ENCODE results near the gene SLC28A3.

The SLC28A3 gene

DNA sequence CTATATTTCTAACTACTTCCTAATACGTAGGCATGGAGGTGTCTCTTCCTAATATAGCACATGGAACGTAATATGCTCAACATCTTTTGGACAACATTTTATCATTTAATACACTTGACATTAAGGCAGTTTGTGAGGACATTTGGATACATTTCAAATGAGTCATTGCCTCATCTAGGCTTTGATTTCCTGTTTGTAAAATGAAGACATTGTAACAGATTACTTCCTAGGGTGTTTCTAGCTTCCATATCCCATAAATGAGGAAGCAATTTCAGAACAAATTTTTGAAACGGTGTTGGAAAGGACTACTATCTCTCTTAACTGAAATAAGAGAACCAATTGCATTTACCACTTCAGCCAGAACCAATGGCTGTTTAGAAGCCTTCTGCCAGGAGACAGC is 38.7 kb downstream of the SLC28A3 start:
- Histone ChIP-seq H2BK5ac (ENCODE audit: low read depth, low read length, poor library complexity, severe bottlenecking) (no peak overlapping the region), H3K27ac (ENCODE audit: low read length, poor library complexity, severe bottlenecking) (no peak overlapping the region), H3K79me1 (replicated peaks; ENCODE audit: low read length, poor library complexity, severe bottlenecking) (no peaks in the 10 kb centered on the region), H3K23ac (ENCODE audit: low read length in 2 of 2) (no peak overlapping the region), H2BK15ac (ENCODE audit: low read depth, poor library complexity, severe bottlenecking) (no peak overlapping the region), H2BK120ac (ENCODE audit: low read depth, low read length) (no peak overlapping the region), H3K9ac (ENCODE audit: low read length) (no peak overlapping the region), H4K8ac (ENCODE audit: low read length) (no peak overlapping the region), H2BK12ac (ENCODE audit: low read length in 2 of 2) (no peak overlapping the region), H3K14ac (ENCODE audit: low read length in 2 of 2) (no peak overlapping the region), H2AK5ac (ENCODE audit: low read length, severe bottlenecking) (no peak overlapping the region), H3K4me1 (ENCODE audit: control insufficient read depth, insufficient read depth, low read depth, low read length) (peaks cover 4% of the 10 kb centered on the region), H4K91ac (ENCODE audit: low read length) (no peak overlapping the region), H3K4me2 (ENCODE audit: low read length, poor library complexity, severe bottlenecking) (no peak overlapping the region), H2AFZ (ENCODE audit: low read depth, low read length) (no peak overlapping the region), H3K18ac (ENCODE audit: low read depth in 1 of 2, low read length in 2 of 2) (no peak overlapping the region), H3K4ac (ENCODE audit: low read depth in 1 of 2, low read length in 2 of 2) (no peak overlapping the region), H3K4me3 (ENCODE audit: insufficient read depth in 1 of 2, low read depth in 1 of 2, low read length in 2 of 2) (no peak overlapping the region), H3K27me3 (ENCODE audit: control insufficient read depth in 1 of 2, insufficient read depth in 1 of 2, low read length in 2 of 2) (no peaks in the 10 kb centered on the region), H3K9me3 (ENCODE audit: control insufficient read depth, low read length) (no peaks in the 10 kb centered on the region), H3K36me3 (ENCODE audit: control insufficient read depth in 1 of 2, insufficient read depth in 2 of 2, low read depth in 1 of 2, low read length in 2 of 2) (no peaks in the 10 kb centered on the region)
- WGBS = 57% methylated on average over 2 of the region's 3 CpGs
- DNase-seq = no peak

DNA sequence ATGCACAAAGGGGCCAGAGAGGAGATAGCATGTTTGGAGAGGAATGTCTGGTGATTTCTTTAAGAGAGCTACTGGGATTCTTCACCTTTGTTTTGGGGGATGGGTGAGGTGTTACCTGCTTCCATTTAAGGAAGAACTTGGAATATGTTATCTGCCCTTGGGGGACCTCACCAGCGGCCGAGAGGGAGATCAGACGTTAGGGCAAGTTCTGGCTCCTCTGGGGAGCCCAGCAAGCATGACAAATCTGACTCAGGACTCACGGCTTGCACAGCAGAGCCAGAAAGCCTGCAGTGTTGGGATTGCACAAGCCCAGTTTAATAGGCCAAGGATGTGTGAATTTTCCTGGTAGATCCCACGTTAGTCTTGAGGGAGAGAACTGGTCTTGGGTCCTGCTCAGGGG is 40.3 kb downstream of the SLC28A3 start:
- no peak overlapping the region for H2BK120ac ChIP-seq (ENCODE audit: low read depth, low read length)
- no peaks in the 10 kb centered on the region for H3K79me1 ChIP-seq (replicated peaks; ENCODE audit: low read length, poor library complexity, severe bottlenecking)
- WGBS = 47% methylated on average over 5 of the region's 5 CpGs
- no peak overlapping the region for H2BK5ac ChIP-seq (ENCODE audit: low read depth, low read length, poor library complexity, severe bottlenecking)
- peak; percentile 33 for DNase-seq
- no peaks in the 10 kb centered on the region for H3K9me3 ChIP-seq (ENCODE audit: control insufficient read depth, low read length)
- no peak overlapping the region for H2AK5ac ChIP-seq (ENCODE audit: low read length, severe bottlenecking)
- H3K36me3 ChIP-seq (ENCODE audit: control insufficient read depth in 1 of 2, insufficient read depth in 2 of 2, low read depth in 1 of 2, low read length in 2 of 2) = no peaks in the 10 kb centered on the region
- no peak overlapping the region for H3K27ac ChIP-seq (ENCODE audit: low read length, poor library complexity, severe bottlenecking)
- peaks cover 9% of the 10 kb centered on the region for H3K4me1 ChIP-seq (ENCODE audit: control insufficient read depth, insufficient read depth, low read depth, low read length)
- H3K4me3 ChIP-seq (ENCODE audit: insufficient read depth in 1 of 2, low read depth in 1 of 2, low read length in 2 of 2) = no peak overlapping the region
- H3K4me2 ChIP-seq (ENCODE audit: low read length, poor library complexity, severe bottlenecking) = no peak overlapping the region
- H3K4ac ChIP-seq (ENCODE audit: low read depth in 1 of 2, low read length in 2 of 2) = no peak overlapping the region
- no peak overlapping the region for H2BK15ac ChIP-seq (ENCODE audit: low read depth, poor library complexity, severe bottlenecking)
- H3K9ac ChIP-seq (ENCODE audit: low read length) = no peak overlapping the region
- H4K8ac ChIP-seq (ENCODE audit: low read length) = no peak overlapping the region
- no peak overlapping the region for H2BK12ac ChIP-seq (ENCODE audit: low read length in 2 of 2)
- no peak overlapping the region for H3K14ac ChIP-seq (ENCODE audit: low read length in 2 of 2)
- no peak overlapping the region for H3K18ac ChIP-seq (ENCODE audit: low read depth in 1 of 2, low read length in 2 of 2)
- H3K23ac ChIP-seq (ENCODE audit: low read length in 2 of 2) = no peak overlapping the region
- H4K91ac ChIP-seq (ENCODE audit: low read length) = no peak overlapping the region
- no peaks in the 10 kb centered on the region for H3K27me3 ChIP-seq (ENCODE audit: control insufficient read depth in 1 of 2, insufficient read depth in 1 of 2, low read length in 2 of 2)
- no peak overlapping the region for H2AFZ ChIP-seq (ENCODE audit: low read depth, low read length)

DNA sequence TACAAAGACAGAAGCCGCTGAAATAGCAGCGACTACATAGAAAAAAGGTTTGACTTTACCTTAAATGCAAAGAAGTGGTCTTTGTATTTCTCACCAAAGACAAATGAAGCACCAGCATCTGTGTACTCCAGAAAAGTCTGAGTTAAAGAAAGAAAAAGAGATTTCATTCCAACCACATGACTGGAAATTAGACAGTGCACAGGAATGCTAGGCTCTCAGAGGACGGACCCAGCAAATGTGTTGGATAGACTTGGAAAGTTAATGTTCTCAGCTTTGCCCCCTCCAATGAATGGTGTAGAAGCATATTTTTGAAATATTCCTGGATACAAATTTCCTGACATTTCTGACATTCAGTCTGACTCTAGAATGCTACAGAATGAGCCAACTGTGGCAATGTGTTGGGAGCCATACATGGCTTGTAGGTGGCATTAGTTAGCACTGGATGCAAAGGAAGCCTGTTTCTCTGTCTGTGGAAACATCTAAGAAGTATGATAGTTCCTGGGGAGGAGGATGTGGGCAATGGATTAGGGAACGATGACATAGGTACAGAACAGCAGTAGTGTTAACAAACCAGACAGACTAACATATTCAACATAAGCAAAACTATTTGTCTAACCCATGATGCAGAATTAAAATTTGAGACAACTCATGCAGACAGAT is 43.3 kb downstream of the SLC28A3 start:
- 60% methylated on average over 3 of the region's 4 CpGs for WGBS
- H3K9ac ChIP-seq (ENCODE audit: low read length) = peak overlapping the region; percentile 66

DNA sequence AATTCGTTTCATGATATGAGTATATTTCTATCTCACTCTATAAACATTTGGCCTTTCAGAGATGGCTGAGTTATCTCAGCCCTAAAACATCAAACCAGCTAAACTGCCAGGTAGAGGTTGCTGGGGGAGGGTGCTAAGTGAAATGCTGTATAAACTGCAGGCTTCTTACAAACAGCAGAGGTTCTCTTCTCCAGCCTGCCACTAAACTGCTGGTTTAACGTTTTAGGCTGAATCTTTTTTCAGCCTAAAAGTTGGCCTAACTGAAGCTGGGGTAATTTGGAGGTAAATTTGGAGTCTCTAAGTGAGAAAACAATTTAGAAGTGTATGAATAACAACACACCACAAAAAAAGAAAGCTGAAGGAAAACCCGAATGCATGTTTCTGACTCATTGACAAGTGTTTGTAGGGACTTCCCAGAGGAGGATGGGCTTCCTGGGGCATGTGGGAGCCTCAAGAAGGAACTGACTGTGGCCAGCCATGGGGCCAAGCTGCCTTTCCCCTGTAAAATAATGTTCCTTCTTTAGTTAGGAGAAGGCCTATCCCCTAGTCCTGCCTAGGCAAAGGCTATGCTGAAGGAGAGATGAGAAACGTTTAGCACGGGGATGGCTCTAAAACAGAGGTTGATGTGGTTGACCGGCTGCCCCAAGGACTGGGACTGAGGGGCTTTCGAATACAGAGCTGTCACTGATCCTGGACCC is 44.3 kb downstream of the SLC28A3 start:
- H3K14ac ChIP-seq (ENCODE audit: low read length in 2 of 2) = no peak overlapping the region
- H3K9me3 ChIP-seq (ENCODE audit: control insufficient read depth, low read length) = no peaks in the 10 kb centered on the region
- peak overlapping the region; percentile 3 for H2BK5ac ChIP-seq (ENCODE audit: low read depth, low read length, poor library complexity, severe bottlenecking)
- H2AFZ ChIP-seq (ENCODE audit: low read depth, low read length) = no peak overlapping the region
- H2BK120ac ChIP-seq (ENCODE audit: low read depth, low read length) = no peak overlapping the region
- no peak overlapping the region for H4K91ac ChIP-seq (ENCODE audit: low read length)
- peak overlapping the region; percentile 43 for H2AK5ac ChIP-seq (ENCODE audit: low read length, severe bottlenecking)
- H4K8ac ChIP-seq (ENCODE audit: low read length) = no peak overlapping the region
- H3K9ac ChIP-seq (ENCODE audit: low read length) = peak overlapping the region; percentile 66
- H3K4me3 ChIP-seq (ENCODE audit: insufficient read depth in 1 of 2, low read depth in 1 of 2, low read length in 2 of 2) = peak overlapping the region in 1 of 2 experiments; percentile 47
- H3K27me3 ChIP-seq (ENCODE audit: control insufficient read depth in 1 of 2, insufficient read depth in 1 of 2, low read length in 2 of 2) = no peaks in the 10 kb centered on the region
- H2BK12ac ChIP-seq (ENCODE audit: low read length in 2 of 2) = peak overlapping the region; percentile 37 to 57
- H2BK15ac ChIP-seq (ENCODE audit: low read depth, poor library complexity, severe bottlenecking) = no peak overlapping the region
- peak overlapping the region in 1 of 2 experiments; percentile 2 for H3K23ac ChIP-seq (ENCODE audit: low read length in 2 of 2)
- H3K36me3 ChIP-seq (ENCODE audit: control insufficient read depth in 1 of 2, insufficient read depth in 2 of 2, low read depth in 1 of 2, low read length in 2 of 2) = no peaks in the 10 kb centered on the region
- H3K18ac ChIP-seq (ENCODE audit: low read depth in 1 of 2, low read length in 2 of 2) = peak overlapping the region; percentile 67 to 73
- peak overlapping the region; percentile 55 for H3K27ac ChIP-seq (ENCODE audit: low read length, poor library complexity, severe bottlenecking)
- H3K4me2 ChIP-seq (ENCODE audit: low read length, poor library complexity, severe bottlenecking) = no peak overlapping the region
- DNase-seq = peak; percentile 81
- peaks cover 6% of the 10 kb centered on the region for H3K4me1 ChIP-seq (ENCODE audit: control insufficient read depth, insufficient read depth, low read depth, low read length)
- H3K4ac ChIP-seq (ENCODE audit: low read depth in 1 of 2, low read length in 2 of 2) = no peak overlapping the region
- H3K79me1 ChIP-seq (replicated peaks; ENCODE audit: low read length, poor library complexity, severe bottlenecking) = no peaks in the 10 kb centered on the region
- WGBS = 75% methylated on average over 5 of the region's 7 CpGs

More for the DNA sequence above, 43.3 kb downstream of the SLC28A3 start:
- peak overlapping the region; percentile 87 for H3K27ac ChIP-seq (ENCODE audit: low read length, poor library complexity, severe bottlenecking)
- H2BK12ac ChIP-seq (ENCODE audit: low read length in 2 of 2) = peak overlapping the region in 1 of 2 experiments; percentile 68
- H3K4me2 ChIP-seq (ENCODE audit: low read length, poor library complexity, severe bottlenecking) = no peak overlapping the region
- no peak overlapping the region for H2AFZ ChIP-seq (ENCODE audit: low read depth, low read length)
- no peaks in the 10 kb centered on the region for H3K36me3 ChIP-seq (ENCODE audit: control insufficient read depth in 1 of 2, insufficient read depth in 2 of 2, low read depth in 1 of 2, low read length in 2 of 2)
- H2BK5ac ChIP-seq (ENCODE audit: low read depth, low read length, poor library complexity, severe bottlenecking) = no peak overlapping the region
- H3K18ac ChIP-seq (ENCODE audit: low read depth in 1 of 2, low read length in 2 of 2) = no peak overlapping the region
- peak overlapping the region in 1 of 2 experiments; percentile 47 for H3K4me3 ChIP-seq (ENCODE audit: insufficient read depth in 1 of 2, low read depth in 1 of 2, low read length in 2 of 2)
- H4K91ac ChIP-seq (ENCODE audit: low read length) = no peak overlapping the region
- no peak overlapping the region for H3K14ac ChIP-seq (ENCODE audit: low read length in 2 of 2)
- H3K4me1 ChIP-seq (ENCODE audit: control insufficient read depth, insufficient read depth, low read depth, low read length) = peaks cover 9% of the 10 kb centered on the region
- H2BK15ac ChIP-seq (ENCODE audit: low read depth, poor library complexity, severe bottlenecking) = no peak overlapping the region
- no peak overlapping the region for H4K8ac ChIP-seq (ENCODE audit: low read length)
- no peak overlapping the region for H2BK120ac ChIP-seq (ENCODE audit: low read depth, low read length)
- no peaks in the 10 kb centered on the region for H3K79me1 ChIP-seq (replicated peaks; ENCODE audit: low read length, poor library complexity, severe bottlenecking)
- no peaks in the 10 kb centered on the region for H3K27me3 ChIP-seq (ENCODE audit: control insufficient read depth in 1 of 2, insufficient read depth in 1 of 2, low read length in 2 of 2)
- H3K9me3 ChIP-seq (ENCODE audit: control insufficient read depth, low read length) = no peaks in the 10 kb centered on the region
- DNase-seq = peak; percentile 48
- H2AK5ac ChIP-seq (ENCODE audit: low read length, severe bottlenecking) = peak overlapping the region; percentile 6
- H3K4ac ChIP-seq (ENCODE audit: low read depth in 1 of 2, low read length in 2 of 2) = no peak overlapping the region
- H3K23ac ChIP-seq (ENCODE audit: low read length in 2 of 2) = no peak overlapping the region

Data from mesenchymal stem cell (in vitro differentiated cells and primary cell).